Measurements from ENCODE around the gene PCNP.
"Not testable (repeated sequence)": the region's sequence is repeated elsewhere in the genome, so short reads cannot be mapped to it uniquely, and the experiment has no call there.

Gene PCNP, protein sequence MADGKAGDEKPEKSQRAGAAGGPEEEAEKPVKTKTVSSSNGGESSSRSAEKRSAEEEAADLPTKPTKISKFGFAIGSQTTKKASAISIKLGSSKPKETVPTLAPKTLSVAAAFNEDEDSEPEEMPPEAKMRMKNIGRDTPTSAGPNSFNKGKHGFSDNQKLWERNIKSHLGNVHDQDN

DNA sequence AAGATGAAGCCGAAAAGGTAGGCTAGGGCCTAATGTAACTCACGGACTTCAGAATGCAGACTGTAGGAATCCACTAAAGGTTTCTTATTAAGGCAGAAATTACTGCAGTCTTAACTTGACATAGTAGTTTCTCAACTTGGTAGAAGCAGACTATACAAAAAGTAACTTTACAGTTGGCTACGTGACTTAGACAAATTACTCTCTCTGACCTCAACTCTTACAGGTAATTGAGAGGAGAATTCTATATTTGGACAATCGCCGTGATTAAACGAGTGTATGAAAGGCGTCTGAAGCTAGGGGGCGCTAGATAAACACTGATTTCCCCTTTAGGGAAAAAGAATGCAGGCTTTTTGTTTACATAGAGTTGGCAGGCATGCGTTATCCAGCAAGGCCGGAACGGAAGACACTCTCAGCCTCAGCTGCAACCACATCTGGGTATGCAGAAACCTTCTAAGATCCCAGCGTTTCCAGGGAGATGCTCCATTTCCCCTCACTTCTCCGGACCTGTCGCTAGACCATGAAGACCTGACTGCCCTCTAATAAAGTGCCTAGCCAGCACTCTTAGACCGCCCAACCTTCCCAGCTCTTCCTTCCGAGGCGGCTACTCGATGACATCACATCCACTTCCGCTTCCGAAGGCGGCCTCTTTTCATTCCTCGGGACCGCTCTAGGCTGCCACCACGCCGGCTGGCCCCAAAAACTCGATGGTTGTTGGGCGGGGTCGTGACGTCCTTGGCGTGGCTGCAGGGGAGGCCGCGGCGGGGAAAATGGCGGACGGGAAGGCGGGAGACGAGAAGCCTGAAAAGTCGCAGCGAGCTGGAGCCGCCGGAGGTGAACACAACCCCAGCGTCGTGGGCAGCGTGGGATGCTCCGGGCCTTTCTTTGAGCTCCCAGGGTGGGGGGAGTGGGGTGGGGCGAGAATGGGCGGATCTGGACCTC is at the start of gene PCNP:
Gene PCNP (plus strand): TSS at position 732 of the 939 bp plus-strand sequence. CDS start 36 bp downstream, at position 768.
- FAIRE-seq (peak; percentile 89), DNase-seq (ENCODE audit: low spot score) (peak; percentile 95)

DNA sequence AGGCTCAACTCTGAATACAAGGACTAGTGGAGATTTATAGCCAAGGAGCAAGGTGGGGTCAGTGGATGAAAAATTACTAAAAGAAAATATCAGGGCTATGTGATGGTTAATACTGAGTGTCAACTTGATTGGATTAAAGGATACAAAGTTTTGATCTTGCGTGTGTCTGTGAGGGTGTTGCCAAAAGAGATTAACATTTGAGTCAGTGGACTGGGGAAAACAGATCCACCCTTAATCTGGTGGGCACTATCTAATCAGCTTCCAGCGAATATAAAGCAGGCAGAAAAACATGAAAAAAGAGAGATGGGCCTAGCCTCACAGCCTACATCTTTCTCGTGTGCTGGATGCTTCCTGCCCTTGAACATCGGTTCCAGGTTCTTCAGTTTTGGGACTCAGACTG is 46.5 kb upstream of the PCNP start:
- no peak for DNase-seq (ENCODE audit: low spot score)
- no peak for FAIRE-seq

GRCh38 chr3:101527906-101528305 is 46.1 kb upstream of the PCNP start:
- DNase-seq (ENCODE audit: low spot score) (no peak), FAIRE-seq (no peak)

GRCh38 chr3:101529816-101530685 is 43.9 kb upstream of the PCNP start:
- DNase-seq (ENCODE audit: low spot score) (no peak), FAIRE-seq (no peak)

DNA sequence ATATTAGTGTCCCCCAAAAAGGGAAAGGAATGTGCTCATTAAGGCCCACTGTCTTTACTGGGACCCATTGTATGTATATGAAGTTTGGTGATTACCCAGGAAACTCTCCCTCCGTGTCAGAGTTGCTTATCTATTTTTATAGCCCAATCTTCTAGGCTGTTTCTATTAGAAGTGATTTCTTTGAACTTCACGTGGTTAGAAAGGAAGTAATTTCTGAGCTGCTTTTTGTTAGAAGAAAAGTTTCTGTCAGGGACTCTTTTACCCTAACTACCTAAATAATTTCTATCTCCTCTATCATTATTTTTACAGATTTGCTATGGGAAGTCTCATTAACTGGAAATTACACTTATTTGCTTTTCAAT is 43.3 kb upstream of the PCNP start:
- DNase-seq (ENCODE audit: low spot score) (no peak), FAIRE-seq (no peak)

DNA sequence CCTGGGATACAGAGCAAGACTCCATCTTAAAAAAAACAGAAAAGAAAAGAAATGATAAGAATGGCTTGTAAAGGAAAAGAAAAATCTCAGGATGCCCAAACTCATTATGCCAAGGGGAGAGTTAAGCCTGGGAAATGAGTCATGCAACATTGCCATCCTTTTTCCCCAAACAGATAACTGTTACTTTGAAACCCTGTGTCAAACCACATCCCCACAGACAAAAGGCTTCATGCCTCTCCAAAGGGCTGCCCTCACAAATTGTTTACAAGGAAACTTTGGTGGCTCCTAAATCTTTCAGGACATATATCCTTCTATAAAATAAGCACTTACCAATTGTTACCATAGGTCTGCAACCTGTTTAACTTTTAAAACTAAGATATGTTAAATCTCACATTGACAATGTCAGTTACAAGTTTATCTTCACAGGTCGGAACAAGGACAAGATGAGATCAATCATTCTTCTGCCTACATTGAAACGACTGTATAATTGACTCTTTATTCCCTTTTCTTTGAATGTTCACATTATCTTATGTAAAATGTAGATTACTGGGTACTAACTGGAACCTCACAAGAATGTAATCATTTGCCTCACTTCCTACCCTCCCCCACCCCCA is 42.4 kb upstream of the PCNP start:
- no peak for FAIRE-seq
- no peak for DNase-seq (ENCODE audit: low spot score)

DNA sequence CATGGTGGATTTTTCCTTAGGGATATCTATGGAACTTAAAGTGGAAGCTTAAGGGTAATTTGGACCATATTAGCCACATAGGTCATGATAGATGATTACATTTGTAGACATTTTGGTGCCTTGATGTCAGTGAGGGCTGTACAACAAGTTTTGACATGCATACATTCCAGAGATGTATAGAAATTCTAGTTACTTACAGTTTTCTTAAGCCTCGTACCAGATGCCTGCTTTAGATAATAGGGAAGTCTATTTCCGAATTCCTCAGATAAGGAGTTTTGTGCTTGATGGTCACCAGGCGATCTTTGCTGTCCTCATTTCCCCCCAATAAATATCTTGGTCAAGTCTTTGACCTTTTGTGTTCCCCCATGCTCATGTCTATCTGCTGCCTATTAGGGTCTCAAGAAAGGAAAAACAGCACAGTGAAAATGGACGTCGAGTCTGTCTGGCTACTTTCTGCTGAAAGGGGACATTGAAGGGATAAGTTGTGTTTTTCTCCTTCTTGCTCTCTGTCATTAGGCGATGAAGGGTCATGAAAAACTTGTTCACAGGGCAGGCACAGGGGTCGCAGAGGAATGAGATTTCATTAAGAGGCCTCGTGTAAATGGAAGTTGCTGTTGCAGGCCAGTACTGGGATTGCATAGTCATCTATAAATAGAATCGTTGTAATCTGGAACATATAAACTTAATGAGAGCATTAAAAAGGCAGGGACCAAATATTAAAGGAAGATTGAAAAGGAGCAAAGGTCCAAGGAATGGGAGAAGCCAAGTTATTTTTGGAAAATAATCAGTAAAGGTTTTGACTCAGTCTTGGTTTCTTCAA is 41.0 kb upstream of the PCNP start:
- no peak for FAIRE-seq
- DNase-seq (ENCODE audit: low spot score) = no peak

GRCh38 chr3:101533603-101533968 is 40.4 kb upstream of the PCNP start:
- DNase-seq (ENCODE audit: low spot score) (no peak), FAIRE-seq (no peak)

DNA sequence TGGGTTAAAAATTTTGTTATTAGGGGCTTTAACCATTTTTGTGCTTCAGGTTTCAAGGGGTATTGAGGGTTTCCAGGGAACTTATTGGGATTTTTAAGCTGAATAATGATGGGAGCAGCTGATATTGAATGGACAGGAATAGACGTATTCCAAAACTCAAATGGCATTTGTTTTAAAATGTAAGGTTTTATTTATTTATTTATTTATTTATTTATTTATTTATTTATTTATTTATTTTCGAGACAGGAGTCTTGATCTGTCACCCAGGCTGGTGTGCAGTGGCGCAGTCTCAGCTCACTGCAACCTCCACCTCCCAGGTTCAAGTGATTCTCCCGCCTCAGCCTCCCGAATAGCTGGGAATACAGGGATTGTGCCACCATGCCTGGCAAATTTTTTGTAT is 38.8 kb upstream of the PCNP start:
- no peak for FAIRE-seq
- no peak for DNase-seq (ENCODE audit: low spot score)

GRCh38 chr3:101536266-101536665 is 37.7 kb upstream of the PCNP start:
- no peak for DNase-seq (ENCODE audit: low spot score)
- FAIRE-seq = no peak

- not testable (repeated sequence) for FAIRE-seq
Measured at GRCh38 chr3:101536955-101537354, 37.0 kb upstream of the PCNP start.

GRCh38 chr3:101542957-101543356 is 31.0 kb upstream of the PCNP start:
- no peak for DNase-seq (ENCODE audit: low spot score)

More at GRCh38 chr3:101536955-101537354, 37.0 kb upstream of the PCNP start:
- DNase-seq (ENCODE audit: low spot score) = not testable (repeated sequence)

GRCh38 chr3:101544161-101544850 is 29.7 kb upstream of the PCNP start:
- FAIRE-seq (no peak), DNase-seq (ENCODE audit: low spot score) (no peak)

More at GRCh38 chr3:101542957-101543356, 31.0 kb upstream of the PCNP start:
- no peak for FAIRE-seq

DNA sequence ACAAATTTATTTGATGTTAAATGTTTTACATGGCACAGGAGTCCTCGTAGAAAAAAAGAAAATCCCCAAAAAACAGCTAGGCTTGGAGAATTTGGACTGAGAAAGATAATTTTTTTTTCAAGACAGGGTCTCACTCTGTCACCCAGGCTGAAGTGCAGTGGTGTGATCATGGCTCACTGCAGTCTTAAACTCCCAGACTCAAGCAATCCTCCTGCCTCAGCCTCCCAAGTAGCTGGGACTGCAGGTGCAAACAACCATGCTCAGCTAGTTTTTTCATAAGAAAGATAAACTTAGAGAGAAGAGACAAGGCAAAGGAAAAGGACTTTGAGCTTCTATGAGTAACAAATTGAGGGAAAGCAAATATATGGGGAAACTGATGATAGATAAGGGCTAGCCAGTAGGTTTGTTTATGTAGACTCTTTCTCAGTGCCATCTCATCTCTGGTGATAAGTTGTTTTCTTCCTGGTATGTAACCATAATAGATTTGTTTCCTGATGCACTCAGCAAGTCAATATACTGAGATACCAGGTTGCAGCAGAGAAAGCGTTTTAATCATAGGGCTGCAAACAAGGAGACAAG is 25.4 kb upstream of the PCNP start:
- no peak for FAIRE-seq
- no peak for DNase-seq (ENCODE audit: low spot score)

DNA sequence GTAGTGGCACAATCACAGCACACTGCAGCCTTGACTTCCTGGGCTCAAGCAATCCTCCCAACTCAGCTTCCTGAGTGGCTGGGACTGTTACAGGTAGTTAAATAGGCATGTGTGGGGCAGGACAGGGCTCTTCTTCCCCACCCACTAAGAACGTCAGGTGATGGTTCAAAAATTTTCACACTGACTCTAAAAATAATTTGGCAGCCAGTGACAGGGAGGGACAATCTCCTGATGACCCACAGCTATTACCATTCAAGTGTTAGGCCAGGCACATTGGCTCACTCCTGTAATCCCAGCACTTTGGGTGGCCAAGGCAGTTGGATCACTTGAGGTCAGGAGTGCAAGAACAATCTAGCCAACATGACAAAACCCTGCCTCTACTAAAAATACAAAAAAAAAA is 24.5 kb upstream of the PCNP start:
- DNase-seq (ENCODE audit: low spot score) = no peak

DNA sequence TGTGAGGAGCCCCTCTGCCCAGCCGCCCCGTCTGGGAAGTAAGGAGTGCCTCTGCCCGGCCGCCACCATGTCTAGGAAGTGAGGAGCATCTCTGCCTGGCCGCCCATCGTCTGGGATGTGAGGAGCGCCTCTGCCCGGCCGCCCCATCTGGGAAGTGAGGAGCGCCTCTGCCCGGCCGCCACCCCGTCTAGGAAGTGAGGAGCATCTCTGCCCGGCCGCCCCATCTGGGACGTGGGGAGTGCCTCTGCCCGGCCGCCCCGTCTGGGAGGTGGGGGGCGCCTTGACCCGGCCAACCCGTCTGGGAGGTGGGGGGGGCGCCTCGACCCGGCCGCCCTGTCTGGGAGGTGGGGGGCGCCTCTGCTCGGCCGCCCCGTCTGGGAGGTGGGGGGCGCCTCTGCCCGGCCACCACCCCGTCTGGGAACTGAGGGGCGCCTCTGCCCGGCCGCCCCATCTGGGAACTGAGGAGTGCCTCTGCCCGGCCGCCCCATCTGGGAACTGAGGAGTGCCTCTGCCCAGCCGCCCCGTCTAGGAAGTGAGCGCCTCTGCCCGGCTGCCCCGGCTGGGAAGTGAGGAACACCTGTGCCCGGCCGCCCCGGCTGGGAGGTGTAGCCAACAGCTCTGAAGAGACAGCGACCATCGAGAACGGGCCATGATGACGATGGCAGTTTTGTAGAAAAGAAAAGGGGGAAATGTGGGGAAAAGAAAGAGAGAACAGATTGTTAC is 22.5 kb upstream of the PCNP start:
- not testable (repeated sequence) for DNase-seq (ENCODE audit: low spot score); FAIRE-seq

More for the DNA sequence above, 24.5 kb upstream of the PCNP start:
- no peak for FAIRE-seq

DNA sequence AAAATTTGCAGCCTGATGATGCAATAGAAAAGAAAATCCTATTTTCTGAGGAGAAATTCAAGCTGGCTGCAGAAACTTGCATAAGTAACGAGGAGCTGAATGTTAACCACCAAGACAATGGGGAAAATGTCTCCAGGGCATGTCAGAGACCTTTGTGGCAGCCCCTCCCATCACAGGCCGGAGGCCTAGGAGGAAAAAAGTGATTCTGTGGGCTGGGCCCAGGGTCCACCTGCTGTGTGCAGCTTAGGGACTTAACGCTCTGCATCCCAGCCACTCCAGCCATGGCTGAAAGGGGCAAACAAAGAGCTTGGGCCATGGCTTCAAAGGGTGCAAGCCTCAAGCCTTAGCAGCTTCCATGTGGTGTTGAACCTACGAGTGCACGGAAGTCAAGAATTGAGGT is 20.6 kb upstream of the PCNP start:
- FAIRE-seq; DNase-seq (ENCODE audit: low spot score): not testable (repeated sequence)

GRCh38 chr3:101556064-101556463 is 17.9 kb upstream of the PCNP start:
- no peak for FAIRE-seq
- no peak for DNase-seq (ENCODE audit: low spot score)

Data from RCC 7860 (cell line).